NCI-H345 treated with DMSO at 0.1 percent for 48 hours (cell line): ENCODE results near the gene CPLX3.

Experiments used
- DNase-seq: peaks from one replicate; lab custom pipeline; 2025; ENCODE audit not compliant: unreplicated experiment; lab: John Stamatoyannopoulos, UW

The CPLX3 gene

DNA sequence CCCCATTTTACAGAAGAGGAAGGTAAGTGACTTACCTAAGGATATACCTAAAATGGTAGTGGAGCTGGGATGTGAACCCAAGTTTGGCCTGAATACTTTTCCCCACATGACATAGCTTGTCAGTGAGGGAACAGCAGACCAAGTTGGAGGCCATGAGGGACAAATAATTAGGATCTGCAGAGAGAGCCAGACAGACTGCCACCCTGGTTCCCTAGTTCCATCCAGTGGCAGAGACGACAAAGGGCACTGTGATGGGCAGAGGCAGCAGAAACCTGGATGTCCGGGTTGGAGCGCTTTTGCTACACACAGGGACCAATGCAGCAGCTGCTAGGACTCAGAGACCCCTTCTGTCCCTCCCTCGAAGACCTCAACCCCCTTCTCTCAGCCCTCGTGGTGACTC is 1.2 kb downstream of the CPLX3 start:
- DNase-seq: no peak

DNA sequence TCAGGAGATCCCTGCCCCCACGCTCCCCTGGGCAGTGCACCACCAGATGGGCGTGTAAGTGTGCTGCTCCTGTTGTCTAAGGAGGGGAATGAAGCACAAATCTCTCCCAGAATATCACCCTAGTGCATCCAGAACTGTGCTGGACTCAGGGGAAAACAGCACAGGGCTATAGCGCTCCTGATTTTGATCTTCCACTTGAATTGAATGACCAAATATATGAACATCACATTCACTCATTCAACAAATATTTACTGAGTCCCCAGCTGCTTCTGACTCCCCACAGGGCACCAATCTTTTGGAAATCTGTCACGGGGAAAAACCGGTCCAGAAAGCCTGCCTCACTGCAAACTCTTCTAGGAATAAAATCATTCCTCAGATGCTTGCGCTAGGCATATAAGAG is 2.4 kb downstream of the CPLX3 start:
- no peak for DNase-seq

DNA sequence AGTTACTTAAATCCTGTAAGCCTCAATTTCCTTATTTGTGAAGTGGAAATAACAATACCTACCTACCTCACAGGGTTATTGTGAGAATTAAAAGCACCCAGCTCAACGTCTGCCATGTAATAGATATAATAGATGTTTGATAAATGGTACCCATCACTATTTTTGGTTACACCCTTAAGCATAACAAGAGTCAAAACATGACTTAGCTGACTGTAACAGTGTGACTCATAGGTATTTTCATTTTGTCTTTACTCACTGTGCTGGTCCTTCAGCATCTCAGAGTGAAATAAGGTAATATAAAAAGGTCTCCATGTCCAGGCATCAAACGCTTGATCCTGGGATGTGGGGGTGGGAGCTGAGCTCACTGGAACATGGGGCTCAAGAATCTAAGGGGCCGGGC is 3.1 kb downstream of the CPLX3 start:
- no peak for DNase-seq

DNA sequence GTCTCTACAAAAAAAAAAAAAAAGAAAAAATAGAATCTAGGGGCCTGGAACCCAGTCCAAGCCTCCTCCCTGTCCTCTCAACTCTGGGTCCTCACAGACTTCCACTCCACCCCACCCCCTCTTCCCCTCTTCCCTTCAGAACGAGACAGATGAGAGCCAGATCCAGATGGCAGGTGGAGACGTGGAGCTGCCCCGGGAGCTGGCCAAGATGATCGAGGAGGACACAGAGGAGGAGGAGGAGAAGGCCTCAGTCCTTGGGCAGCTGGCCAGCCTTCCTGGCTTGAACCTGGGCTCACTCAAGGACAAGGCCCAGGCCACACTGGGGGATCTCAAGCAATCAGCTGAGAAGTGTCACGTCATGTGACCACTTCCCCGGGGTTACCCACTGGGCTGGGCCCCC is 3.6 kb downstream of the CPLX3 start:
- DNase-seq: no peak

DNA sequence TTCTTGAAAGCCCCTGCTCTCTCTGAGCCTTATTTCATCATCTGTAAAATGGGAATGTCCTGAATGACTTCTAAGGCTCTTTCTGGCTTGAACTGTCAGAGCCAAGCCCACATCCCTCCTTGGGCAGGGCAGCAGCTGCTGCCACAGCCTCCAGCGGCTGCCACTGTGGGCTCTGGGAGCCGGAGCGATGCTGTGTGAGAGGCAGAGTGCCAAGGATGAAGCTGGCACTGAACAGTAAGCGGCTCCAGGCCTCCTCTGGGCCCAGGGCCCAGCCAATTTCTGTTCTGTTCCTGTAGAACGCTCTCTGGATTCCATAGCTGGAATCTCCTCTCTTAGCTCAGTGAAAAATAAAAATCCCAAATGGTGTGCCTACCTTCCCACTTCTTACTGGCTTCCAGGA is 4.4 kb downstream of the CPLX3 start:
- no peak for DNase-seq

DNA sequence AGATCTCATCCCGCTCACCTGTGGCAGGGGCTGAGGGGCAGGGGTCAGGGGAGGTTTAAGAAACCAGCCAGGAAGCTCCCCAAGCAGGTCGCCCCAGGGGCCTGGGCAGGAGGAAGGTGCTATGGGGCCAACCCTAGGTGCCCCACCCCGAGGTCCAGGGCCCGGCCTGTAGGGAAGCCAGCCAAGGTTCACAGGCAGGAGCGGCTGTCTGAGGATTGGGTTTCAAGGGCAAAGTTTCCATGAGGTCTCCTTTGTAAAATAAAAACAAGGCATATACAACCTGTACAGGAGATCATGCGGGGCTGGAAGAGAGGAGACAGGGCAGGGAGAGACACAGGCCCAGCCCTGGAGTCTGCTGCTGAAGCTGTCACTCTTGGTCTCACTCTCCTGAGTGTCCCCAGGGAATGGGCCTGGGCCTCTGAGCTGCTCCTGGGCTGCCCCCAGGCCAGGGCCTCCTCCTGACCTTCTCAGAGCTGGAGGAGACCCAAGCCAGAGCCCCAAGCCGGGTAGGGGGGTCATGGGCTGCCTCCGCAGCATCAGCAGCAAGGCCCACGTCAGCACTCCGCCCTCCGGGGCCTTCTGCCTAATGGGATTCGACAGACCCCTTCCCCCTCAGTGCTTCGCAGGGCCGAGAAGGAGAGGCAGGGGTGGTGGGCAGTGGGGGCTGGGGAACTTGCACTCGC is 5.5 kb downstream of the CPLX3 start:
- DNase-seq: no peak

DNA sequence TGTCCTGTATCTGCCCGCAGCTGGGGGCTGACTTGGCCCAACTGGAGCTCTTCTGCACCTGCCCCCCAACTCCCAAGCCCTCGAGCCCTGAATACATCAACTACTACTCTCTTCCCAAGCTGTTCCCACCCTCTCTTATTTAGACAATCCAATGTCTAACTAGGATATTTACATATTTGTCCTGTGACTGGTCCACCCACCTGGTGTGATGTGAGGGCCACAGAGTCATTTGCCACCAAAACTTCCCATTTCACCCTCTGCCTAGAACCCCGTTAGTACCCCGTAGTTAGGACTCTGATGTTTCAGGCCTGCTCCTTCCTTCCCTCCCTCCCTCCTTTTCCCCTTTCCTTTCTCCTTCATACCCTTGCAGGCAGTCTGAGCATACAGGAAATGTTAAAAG is 6.4 kb downstream of the CPLX3 start:
- DNase-seq: no peak

DNA sequence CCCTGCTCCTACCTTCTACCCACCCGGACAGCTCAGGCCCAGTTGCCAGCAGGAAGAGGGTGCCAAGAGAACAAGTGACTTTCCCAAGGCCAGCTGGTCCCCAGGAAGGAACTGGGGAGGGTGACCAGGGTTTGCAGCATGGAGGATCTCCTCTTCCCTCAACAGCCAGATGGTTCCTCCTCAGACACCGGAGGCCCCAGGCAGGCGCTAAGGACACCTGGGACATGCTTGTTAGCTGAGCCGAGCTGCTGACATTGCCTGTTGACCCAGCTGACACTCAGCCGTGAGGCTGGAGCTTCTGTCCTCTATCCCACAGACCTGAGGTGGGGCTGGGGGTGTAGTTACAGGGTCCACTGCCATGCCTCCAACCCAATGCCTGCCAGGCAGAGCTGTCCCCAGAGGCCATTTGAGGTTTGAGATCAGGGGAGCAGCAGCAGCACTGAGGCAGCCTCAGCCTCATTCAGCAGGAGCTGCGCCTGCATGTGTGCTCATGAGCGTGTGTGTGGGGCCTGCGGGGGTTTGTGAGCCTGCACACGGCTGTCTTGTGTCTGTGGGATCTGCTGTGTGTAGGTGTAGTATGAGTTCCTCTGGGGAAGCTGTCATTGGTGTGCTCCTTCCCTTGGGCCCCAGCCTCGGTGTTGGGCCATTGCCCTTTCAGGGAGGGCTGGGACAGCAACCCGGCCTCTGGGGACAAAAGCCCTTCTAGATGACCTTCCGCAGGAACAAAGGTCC is 7.1 kb downstream of the CPLX3 start:
- no peak for DNase-seq

DNA sequence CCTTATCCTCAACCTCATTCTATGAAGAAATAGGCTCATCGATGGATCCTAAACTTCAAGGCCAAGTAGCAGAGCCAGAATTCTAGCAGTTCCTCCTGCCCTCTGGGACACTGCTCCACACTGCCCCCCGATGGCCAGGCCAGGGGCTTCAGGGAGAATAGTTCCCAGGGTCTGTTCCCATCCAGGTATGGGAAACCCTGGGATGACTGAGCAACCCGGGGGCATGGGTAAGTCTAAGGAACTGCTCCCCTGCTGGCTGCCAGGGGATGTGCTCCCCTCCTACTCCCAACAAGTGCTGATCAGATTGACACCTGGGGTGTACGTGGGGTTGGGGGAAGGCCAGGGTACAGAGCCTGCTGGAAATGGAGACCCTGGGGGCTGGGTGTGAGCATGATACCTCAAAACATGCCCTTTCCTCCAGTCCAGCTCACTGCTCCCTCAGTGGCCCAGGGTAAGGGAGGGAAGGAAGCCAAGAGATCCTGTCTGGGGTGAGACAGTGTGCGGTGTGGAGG is 8.9 kb downstream of the CPLX3 start:
- no peak for DNase-seq

DNA sequence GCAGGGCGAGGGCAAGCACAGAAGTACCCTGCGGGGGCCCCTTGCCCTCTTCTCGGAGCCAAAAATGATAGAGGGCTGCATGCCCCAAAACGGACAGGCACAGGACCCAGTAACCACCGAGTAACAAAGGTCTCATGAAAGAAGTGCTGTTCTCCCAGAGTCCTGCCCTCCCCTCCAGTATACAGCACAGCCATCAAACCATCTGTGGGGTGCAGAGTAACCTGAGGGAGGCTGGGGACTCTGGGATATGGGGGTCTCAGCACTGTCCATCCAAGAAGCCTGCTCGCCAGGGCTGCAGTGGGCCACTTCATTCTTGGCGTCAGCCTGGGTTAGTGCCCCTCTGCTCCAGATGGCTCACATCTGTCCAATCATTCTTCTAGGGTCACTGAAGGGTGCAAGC is 10.4 kb downstream of the CPLX3 start:
- no peak for DNase-seq

DNA sequence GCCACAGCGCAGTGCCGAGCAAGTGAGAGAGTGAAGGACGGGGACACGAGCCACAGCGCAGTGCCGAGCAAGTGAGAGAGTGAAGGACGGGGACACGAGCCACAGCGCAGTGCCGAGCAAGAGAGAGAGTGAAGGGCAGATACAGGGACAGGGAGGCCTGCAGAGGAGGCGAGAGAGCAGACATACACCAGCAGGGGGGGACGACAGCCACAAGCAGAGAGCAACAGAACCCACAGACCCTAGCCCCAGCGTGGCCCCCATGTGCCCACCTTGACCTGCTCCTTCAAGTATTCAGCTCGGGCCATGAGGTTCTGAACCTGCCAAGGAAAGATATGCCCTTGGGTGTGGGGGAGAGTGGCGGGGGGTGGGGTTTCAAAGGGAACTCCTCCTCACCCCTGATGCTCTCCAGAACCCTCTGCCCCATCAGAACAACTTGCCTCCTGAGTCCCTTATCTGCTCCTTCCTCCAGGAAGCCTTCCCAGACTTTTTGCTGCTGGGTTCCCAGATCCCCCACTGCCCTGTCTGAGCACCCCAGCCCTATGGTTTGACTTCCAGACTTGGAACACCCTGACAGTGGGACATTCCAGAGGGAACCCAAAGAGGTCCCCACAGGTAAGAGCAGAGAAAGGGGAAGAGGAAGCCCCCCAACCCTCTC is 11.2 kb downstream of the CPLX3 start:
- DNase-seq: no peak

DNA sequence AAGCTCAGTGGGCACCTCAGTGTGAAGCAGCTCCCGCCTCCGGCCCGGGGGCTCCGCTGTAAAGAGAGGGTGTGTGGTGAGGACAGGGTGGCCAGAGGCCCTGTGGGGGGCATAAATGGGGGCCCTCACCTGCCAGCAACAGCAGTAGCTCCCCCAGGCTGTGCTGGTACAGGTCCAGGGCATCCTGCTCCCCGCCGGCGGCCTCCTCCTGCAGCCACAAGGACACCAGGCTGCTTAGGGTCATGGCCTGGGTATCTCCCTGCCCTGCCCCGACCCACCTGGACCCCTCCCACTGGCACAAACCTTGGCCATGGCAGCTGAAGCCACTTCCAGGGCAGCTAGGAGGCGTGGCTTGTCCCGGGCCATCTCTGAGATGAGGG is 11.7 kb downstream of the CPLX3 start:
- no peak for DNase-seq

DNA sequence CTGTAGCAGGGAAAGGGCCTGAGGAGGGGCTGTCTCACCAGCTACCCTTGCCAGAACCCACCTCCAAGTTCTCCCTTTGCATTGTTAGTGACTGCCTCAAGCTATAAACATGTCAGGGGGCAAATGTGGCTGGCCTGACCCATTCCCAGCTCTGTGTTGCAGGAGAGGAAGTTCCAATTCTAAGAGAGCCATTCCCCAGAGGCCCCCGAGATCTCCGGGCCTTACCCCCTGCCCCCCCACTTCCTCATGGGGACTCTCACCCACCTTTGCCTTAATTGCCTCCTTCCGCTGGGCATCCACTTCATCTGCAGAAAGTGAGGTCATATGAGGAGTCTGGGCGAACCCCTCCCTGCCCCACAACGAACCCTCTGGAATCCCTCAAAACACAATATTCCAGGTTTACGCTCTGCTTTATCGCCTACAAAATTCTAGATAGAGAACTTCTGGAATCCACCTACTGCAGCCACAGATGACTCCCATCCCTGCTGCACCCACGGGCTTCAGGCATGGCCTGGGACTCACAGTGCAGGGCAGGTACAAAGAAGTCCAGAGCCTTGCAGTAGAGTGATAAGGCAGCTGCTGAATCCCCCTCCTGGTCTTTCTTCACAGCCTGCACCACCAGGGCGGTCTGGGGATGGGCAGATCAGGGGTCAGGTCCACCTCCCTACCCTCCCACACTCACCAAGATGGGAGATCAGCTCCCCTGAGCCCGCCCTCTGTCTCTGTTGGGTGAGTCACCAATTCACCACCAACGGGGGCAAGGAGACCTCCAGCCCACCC is 12.5 kb downstream of the CPLX3 start:
- DNase-seq: no peak

DNA sequence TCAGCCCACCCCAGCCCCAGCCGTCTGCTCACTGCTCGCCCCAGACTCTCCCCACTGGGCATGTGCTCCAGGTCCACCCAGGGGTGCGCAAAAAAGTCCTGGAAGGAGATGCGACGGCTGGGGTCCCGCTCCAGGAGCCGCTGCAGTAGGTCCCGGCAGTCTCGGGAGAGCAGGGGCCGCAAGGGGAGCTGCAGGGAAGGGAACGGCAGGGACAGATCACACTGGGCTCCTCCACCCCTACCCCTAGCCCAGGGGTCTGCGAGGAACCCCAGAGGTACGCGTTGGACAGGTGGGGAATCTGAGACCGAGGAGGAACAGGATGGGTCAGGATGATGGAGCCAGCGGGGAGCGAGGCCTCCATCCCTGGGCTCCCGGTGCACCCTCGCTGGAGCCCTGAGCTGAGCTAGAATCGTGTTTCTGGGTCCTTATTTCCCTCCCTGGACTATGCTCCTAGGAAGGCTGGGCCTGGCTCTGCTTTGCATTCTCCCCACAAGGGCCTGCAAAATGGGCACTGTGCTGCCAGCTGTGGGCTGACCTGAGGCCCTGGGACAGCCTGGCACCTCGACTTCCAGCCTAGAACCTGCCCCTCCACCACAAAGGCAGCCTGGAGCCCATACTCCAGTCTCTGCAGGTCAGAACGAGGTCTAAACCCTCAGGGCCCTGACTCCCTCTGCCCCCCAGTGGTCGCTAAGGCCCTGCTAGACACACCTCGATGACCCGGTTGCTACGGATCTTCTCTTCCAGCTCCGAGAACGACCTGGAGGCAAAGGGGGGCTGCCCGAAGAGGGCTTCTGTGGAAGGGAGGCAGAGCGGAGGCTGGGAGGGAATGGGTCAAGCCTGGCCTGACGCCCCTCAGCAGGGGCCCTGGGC is 13.3 kb downstream of the CPLX3 start:
- no peak for DNase-seq

DNA sequence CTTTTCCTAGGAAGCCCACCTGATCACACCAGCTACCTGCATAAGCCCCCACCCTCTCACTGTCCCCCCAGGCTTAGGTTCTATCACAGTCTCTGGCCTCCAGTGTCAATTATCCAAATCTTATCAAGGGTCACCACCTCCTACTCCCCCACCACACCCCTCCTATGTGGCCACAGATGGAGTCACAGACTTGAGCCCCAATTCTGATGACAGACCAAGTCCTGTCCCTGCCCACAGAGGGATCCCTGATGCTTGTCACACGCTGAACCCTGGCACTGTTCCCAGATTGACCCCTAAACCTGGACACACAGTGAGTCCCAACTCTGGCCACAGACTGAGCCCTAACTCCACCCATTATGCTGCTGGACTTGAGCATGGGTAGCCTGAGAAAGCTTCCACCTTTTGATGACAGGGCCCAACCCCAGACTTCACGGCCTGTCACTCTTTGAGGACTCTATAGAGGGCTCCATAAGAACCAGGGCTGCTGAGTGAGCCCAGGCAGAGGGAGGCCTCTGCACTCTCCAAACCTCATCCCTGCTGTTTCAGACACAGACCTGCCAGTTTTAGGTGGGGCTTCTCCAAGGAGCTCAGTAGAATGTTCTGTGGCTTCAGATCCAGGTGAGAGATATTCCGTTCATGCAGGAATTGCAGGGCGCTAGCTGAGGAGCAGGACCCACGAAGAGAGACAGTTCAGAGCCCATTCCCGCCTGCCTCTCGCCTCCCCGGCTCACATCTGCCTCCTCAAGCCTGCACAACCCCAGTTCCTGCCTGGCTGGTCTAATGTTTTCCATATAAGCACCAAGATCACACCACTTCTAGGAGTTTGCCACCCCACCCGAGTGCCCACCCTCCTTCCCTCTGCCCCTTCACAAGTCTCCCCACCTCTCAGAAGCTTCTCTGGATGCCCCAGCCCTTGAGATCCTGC is 14.7 kb downstream of the CPLX3 start:
- DNase-seq: no peak

DNA sequence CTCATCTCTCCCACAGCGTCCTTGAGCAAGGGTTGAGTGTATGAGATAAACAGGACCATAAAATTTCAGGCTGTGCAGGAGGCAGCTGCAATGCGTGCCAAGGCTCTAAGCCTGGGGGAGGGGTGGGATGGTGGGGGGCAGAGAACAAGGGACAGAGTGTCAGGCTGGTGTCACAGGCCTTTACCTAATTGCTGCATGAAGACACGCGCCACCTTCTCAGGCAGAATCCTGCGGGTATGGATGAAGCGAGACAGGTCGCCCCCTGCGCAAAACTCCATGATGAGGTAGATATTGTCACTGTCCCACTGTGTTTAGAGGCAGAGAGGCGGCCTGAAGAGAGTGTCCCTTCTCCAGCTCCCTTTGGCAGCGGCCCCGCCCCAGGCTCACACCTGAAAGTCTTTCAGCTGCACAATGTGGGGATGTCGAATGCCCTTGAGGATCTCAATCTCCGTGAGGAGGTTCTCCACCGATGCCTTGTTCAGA is 15.5 kb downstream of the CPLX3 start:
- no peak for DNase-seq

DNA sequence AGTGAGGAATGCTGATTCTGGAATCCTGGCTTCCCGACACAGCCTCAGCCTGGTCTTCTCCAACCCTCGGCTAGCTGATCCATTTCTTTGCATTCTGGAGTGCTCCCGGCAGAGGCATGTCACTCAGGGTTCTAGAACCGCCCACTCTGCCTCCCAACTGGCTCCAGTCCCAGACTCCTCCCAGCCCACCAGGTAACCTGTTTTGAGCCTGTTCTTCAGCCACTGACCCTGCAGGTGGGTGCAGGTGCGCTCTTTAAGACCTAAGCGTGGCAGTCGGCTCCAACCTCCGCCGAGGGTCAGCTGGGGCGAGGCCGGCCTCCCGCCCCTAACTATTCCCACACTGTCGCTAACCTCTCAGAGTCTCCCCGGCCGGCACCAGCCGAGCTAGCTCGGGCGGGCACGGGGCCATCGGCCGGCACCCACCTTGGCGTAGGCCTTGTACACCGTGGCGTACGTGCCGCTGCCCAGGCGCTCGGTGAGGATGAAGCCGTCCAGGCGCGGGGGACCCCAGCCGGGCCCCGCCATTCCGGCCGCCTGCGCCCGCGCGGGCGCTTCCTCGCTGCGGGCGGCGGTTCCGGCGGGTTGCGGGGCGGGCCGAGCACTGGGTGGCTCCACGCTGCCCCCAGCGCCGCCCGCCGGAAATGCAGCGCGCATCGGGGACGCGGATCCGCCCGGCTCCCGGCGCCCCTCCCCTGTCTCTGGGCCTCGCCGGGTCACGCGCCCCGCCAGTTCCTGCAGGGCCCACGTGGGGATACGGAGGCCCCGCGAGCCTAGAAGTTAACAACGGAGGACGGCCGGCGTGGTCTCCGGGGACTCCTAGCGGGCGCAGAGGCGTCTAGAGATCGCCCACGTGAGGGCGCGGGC is 16.4 kb downstream of the CPLX3 start, which contains the start of gene ULK3:
TSS of gene ULK3 (minus strand) at position 576 of the 864 bp plus-strand sequence. CDS start at position 525, 51 bp downstream.
- peak; percentile 70 for DNase-seq

DNA sequence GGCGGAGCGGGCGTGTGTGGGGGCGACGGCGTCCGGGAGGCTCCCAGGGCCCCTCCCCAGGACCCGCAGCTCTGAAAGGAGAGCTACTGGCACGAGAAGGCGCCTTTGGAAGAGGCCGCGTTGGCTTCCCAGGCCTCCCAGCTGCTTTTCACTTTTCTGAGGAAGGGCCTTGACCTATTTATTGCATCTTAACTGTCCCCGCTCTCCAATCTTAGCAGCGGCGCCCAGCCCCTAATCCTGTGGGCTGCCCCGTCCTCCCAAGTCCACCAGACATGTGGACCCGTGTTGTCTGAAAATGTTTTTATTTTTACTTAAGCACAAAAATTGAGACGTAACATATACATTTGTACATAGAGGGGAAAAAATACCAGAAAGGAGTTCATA is 17.0 kb downstream of the CPLX3 start:
- no peak for DNase-seq
